Measurements from ENCODE around the gene KRTAP19-4.
"Not testable (repeated sequence)": the region's sequence is repeated elsewhere in the genome, so short reads cannot be mapped to it uniquely, and the experiment has no call there.

The KRTAP19-4 gene, protein sequence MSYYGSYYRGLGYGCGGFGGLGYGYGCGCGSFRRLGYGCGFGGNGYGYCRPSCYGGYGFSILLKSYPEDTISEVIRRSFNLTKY

DNA sequence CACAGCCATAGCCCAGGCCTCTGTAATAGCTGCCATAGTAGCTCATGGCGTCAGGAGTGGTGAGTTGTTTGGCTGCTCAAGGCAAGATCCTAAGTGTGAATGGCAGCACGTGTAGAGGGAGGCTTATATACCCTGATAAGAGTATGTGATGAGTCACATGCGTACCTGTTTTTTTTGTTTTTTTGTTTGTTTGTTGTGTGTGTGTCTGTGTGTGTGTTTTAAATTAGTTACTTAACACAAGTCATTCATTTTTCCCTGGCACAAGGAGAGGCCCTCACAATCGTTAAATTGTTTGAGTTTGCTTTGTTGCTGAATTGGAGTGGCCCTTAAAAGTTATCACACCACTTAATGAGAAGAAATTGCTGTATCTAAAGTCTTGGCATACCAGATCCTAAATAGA is at the start of gene KRTAP19-4:
TSS of gene KRTAP19-4 (minus strand) at position 101 of the 400 bp plus-strand sequence. CDS start at position 46, 55 bp downstream.
- no peak for DNase-seq (ENCODE audit: low read depth)

DNA sequence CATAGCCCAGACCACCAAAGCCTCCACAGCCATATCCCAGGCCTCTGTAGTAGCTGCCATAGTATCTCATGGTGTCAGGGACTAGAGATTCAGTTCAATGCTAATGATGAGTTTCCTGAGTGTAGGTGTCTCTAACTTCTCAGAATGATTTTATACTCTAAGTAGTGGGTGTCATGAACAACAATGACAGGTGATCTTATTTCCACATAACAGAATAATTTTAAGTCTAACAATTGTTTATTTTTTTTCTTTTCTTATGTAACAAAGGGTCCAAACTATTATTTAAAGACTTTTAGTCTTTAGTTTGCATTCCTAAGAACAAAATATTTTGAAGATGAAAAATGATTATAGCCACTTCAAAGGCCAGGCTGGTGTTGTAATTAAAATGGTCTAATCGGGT is 44.8 kb upstream of the KRTAP19-4 start, which contains the start of gene KRTAP19-6:
TSS of gene KRTAP19-6 (minus strand) at position 101 of the 400 bp plus-strand sequence. CDS start at position 70, 31 bp downstream.
- DNase-seq (ENCODE audit: low read depth), result no peak

DNA sequence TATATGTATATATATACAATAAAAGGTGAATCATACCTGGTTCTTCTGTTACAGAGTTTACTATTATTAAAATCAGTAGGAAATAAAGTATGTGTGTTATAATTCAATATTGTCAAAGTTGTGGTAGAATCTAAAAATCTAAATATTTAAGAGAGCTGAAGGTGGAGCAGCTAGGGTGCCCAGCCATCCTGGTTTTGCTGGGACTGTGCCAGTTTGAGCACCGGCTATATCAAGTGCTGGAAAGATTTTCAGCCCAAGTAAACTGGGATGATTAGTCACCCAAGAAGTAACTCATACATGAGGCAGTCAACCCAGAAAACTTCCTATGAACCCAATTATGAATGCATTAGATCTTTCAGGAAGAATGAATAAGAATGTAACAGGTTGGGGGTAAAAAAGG is 21.9 kb upstream of the KRTAP19-4 start:
- DNase-seq (ENCODE audit: low read depth), result no peak

DNA sequence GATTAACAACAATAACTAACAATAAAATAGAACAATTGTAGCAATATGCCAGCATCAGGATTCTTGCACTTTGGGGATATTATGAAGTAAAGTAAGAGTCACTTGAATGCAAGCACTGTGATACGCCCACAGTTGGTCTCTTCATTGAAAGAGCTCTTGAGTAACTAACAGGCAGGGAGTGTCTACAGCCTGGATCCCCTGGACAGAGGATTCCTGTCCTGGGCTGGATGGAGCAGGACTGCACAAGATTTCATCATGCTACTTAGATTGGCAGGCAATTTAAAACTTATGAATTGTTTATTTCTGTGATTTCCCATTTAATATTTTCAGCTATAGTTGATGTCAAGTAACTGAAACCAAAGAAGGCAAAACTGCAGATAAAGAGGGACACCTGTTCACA is 18.7 kb upstream of the KRTAP19-4 start:
- no peak for DNase-seq (ENCODE audit: low read depth)

DNA sequence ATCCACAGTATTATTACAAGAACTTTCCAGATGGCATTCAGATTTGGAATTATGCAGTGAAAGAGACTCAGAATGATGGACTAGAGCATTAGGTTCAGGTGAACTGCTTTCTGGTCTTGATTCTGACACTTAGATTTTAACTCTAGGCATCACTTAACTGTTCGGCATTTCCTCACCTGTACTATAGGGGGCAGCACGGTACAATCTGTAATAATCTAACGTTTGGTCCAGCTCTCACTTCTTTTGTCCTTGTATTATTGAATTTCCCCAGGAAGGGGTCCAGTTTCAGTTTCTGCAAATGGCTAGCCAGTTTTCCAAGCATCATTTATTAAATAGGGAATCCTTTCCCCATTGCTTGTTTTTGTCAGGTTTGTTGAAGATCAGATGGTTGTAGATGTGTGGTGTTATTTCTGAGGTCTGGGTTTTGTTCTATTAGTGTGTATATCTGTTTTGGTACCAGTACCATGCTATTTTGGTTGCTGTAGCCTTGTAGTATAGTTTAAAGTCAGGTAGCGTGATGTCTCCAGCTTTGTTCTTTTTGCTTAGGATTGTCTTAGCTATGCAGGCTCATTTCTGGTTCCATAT is 8.7 kb upstream of the KRTAP19-4 start:
- not testable (repeated sequence) for DNase-seq (ENCODE audit: low read depth)

DNA sequence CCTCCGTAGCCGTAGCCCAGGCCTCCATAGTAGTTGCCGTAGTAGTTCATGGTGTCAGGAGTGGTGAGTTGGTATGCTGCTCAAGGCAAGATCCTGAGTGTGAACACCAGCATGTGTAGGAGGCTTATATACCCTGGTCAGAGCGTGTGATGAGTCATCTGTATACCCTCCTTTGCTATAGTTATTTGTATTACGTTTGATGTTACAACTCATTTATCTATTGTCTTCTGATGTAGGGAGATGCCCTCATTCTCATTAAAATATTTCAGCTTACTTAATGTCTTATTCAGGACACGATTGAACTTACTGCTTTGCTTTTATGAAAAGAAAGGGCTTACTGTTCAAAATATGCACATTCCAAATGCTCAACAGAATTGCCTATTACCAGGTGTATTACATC is 5.1 kb upstream of the KRTAP19-4 start, which contains the start of gene KRTAP19-5:
TSS of gene KRTAP19-5 (minus strand) at position 101 of the 400 bp plus-strand sequence. CDS start at position 50, 51 bp downstream.
- no peak for DNase-seq (ENCODE audit: low read depth)

DNA sequence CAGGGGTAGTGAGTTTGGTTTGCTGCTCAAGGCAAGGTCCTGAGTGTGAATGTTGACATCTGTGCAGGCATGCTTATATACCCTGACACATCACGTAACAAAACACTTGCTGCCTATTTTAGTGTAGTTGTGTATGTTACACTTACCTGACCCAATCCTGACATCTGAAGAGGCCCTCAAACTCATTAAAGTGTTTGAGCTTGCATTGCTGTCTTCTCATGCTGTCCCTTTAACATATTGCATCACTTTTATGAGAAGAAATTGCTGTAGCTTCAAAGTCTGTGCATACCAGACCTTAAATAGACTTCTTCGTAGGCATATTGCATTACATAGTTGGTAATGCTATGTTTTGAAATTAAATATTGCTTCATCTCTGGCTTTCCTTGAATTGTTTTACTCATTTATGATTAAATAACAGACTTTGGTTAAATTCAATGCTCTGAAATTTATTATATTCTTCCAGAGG is 5.0 kb downstream of the KRTAP19-4 start, which contains the start of gene KRTAP19-3:
TSS of gene KRTAP19-3 (minus strand) at position 51 of the 466 bp plus-strand sequence. CDS start 56 bp downstream, outside the sequence.
- DNase-seq (ENCODE audit: low read depth), result no peak

DNA sequence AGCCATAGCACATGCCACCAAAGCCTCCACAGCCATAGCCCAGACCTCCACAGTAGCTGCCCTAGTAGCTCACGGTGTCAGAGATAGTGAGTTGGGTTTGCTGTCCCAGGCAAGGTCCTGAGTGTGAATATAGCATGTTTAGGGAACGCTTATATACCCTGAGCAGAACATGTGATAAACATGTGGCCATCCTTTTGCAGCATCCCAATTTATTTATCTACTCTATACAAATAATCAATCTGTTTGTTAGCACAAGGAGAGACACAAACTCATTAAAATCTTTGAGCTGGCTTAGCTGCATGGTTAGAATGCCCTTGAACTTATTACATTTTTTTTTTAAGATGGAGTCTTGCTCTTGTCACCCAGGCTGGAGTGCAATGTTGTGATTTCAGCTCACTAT is 9.6 kb downstream of the KRTAP19-4 start, which contains the start of gene KRTAP19-2:
TSS of gene KRTAP19-2 (minus strand) at position 101 of the 400 bp plus-strand sequence. CDS start at position 13, 88 bp downstream.
- no peak for DNase-seq (ENCODE audit: low read depth)

DNA sequence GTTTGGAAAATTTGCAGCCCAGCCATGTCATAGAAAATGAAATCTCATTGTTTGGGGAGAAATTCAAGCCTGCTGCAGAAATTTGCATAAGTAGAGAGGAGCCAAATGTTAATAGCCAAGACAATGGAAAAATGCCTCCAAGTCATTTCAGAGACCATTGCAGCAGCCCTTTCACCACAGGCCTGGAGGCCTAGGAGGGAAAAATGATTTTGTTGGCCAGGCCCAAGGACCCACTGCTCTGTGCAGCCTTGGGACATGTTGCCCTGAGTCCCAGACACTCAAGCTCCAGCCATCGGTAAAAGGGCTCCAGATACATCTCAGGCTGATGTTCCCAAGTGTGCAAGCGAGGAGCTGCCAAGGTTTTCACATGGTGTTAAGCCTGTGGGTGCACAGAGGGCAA is 10.8 kb downstream of the KRTAP19-4 start:
- no peak for DNase-seq (ENCODE audit: low read depth)

DNA sequence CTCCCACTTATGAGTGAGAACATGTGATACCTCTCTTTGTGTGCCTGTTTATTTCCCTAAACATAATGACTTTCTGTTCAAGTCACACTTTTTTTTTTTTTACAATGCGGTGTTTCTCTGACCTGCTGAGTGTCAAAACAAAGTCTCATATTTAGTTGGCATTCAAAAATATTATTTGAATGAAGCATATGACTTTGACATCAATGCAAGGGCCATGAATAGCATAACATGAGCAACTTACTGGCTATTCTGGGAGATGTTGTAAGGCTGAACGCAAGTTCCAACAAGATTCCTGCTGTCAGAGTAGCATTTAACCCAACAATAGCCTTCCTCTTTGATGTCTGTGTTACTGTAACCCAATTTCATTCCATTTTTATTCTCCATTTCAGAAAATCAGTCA is 14.8 kb downstream of the KRTAP19-4 start:
- no peak for DNase-seq (ENCODE audit: low read depth)

DNA sequence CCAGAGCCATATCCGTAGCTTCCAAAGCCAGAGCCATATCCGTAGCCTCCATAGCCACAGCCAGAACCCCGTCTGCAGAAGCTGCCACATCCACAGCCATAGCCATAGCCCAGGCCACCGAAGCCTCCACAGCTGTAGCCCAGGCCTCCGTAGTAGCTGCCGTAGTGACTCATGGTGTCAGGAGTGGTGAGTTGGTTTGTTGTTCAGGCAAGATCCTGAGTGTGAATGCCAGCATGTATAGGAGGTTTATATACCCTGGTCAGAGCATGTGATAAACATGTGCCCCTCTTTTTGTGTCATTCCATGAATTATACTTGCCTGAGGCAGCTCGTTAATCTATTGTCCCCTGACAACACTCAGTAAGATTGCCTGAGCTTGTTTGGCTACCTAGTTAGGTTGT is 16.8 kb downstream of the KRTAP19-4 start, which contains the start of gene KRTAP19-1:
TSS of gene KRTAP19-1 (minus strand) at position 223 of the 400 bp plus-strand sequence. CDS start at position 173, 50 bp downstream.
- DNase-seq (ENCODE audit: low read depth), result no peak

DNA sequence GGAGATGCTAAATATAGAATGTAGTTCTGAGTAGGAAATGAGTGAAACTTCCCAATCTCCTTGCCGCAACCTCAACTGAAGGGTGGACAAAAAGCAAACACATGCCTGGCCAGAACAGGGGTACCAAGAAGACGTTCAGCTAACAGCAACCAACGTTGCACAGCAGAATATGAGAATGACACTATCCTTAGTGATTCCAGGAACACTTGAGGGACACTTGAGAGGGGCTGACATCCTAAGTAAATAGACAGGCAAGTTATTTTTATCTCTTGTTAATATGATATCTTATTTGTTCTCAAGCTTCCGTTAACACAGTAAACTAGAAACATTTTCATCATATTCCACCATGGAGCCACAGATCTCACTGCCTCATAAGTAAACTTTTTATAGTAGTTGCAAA is 17.7 kb downstream of the KRTAP19-4 start:
- DNase-seq (ENCODE audit: low read depth), result no peak

DNA sequence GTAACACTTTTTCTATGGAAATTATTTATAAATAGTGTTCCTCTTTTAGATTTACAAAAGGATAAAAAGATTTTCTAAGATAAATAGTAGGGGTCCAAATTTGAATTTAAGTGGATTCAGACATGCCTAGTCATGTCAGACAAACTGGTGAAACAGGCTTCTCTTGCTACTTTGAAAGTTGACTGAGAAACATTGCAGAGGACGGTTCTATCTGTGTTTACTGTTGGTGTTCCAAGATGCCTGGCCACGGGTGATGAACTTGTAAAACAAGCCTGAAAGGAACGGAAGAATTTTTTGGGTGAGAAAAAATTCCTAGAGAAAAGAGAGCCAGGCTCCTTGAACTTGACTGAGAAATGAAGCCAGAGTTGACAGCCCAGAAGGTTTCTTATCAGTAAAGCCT is 19.0 kb downstream of the KRTAP19-4 start:
- DNase-seq (ENCODE audit: low read depth), result no peak

DNA sequence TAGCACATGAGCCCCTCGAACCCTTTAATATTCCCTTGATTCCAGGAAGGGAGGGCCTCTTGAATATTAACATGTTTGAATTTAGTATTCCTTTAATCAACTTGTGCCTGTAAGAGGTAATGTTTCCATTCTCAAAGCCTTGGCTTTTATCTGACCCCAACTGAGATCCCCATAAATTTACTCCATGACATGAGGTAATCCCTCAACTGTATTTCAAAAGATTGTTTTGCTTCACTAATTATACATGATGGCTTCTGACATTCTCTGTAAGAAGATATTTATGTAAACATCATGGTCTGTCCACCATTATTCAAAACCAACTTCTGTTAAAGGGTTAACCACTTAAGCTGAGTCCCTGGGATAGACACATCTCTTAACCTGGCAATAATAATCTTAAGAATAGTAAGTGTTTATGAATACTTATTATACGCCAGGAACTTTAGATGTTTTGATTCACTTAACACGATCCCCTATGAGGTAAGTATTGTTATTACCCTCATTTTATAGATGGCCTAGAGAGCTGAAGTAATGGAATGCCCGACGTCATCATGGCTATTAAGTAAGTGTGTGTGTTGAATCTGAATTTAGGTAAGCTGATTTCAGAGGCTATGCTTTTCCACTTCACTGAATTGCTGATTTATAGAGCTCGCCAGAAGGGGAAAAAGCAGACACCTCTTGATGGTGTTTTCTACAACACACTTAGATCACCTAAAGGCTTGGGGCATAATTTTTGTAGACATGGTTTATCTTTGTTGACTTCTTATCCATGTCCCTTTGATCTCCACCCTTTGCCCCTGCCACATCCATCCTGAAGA is 27.9 kb downstream of the KRTAP19-4 start:
- no peak for DNase-seq (ENCODE audit: low read depth)

DNA sequence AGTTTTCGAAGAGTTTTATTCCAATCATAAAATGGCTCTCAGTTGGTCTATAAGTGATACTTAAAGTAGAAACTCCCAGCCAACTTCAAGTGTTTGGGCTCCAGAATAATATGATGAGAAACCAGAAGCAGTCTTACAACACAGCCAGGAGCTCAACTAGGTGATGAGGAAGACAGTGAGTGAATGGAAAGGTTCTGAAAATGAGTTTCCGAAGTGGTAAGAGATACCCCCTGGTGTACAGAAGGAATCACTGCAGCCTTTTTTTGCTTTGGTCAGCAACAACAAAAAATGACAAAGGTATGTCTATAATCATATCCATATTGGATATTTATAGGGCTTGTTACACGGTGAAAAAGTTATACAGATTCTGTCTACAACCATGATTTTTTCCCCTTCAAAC is 33.3 kb downstream of the KRTAP19-4 start:
- DNase-seq (ENCODE audit: low read depth), result no peak

DNA sequence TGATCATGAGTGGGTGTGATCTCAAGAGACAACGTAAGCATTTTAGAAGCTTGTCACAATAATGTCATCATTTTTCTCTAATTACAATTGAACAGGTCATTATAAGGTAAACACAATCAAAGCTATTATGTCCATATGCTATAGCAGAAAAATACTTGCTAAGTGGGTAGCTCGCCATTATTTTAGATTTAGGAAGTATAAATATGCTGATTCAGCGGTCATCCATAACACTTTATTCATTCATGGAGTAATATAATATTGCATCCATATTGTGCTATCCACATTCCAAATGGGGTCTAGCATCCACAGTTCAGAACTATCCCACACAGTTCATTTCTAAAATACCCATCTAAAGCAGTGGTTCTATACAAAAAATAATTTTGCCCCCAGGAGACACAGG is 48.5 kb downstream of the KRTAP19-4 start:
- no peak for DNase-seq (ENCODE audit: low read depth)

DNA sequence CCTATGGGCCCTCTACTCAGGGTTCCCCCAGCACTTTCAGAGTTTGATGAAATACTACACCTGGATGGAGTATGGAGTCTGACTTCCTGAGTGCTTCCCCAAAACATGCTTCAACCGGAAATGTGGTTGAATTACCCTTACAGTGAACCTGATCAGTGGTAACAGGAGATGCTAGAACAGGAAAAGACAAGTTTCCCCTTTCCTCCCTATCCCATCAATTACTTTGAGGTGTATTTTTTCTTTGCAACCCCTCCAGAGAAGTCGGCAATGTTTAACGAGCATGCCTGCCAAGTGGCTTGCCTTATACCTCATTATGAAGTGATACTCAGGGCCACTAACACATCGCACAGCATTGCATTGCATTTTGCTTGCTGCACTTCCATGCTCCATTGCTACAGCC is 49.9 kb downstream of the KRTAP19-4 start:
- DNase-seq (ENCODE audit: low read depth), result no peak
